Liver (tissue), 3 donors: ENCODE measurements around the gene MTIF3.
"Not testable (repeated sequence)": the region's sequence is repeated elsewhere in the genome, so short reads cannot be mapped to it uniquely, and the experiment has no call there.

Experiments used
- GABPA ChIP-seq, 2 donors: IDR thresholded peaks in 1 of 2; conservative IDR thresholded peaks in 1 of 2; 2 replicates each; pipeline ENCODE4 v1.6.1; 2016; ENCODE audit warnings: antibody characterized with exemption in 2 of 2, mild to moderate bottlenecking in 1 of 2, moderate library complexity in 1 of 2
- HNF4G ChIP-seq: IDR thresholded peaks from 2 replicates; pipeline ENCODE4 v1.6.1; 2016; ENCODE audit warnings: antibody characterized with exemption
- JUND ChIP-seq, 2 donors: IDR thresholded peaks; 2 replicates each; pipeline ENCODE4 v1.6.1; 2016; ENCODE audit warnings: antibody characterized with exemption in 2 of 2
- TAF1 ChIP-seq: conservative IDR thresholded peaks from 2 replicates; pipeline ENCODE4 v1.6.1; 2016; ENCODE audit warnings: antibody characterized with exemption, mild to moderate bottlenecking
- YY1 ChIP-seq: IDR thresholded peaks from 2 replicates; pipeline ENCODE4 v1.6.1; 2016; ENCODE audit warnings: antibody characterized with exemption, mild to moderate bottlenecking
- ZBTB33 ChIP-seq: IDR thresholded peaks from 2 replicates; pipeline ENCODE4 v1.6.1; 2016; ENCODE audit warnings: antibody characterized with exemption
- TF ChIP-seq, protein P1 (sequence below): fragments of 150-350 bp; IDR thresholded peaks from 2 replicates; pipeline ENCODE4 v1.5.1; 2017; ENCODE audit warnings: improper control_type of control experiment, low read depth, low read length; ENCODE audit not compliant: missing input control
- donor health status: healthy.
- donor health status: healthy.

DNA sequence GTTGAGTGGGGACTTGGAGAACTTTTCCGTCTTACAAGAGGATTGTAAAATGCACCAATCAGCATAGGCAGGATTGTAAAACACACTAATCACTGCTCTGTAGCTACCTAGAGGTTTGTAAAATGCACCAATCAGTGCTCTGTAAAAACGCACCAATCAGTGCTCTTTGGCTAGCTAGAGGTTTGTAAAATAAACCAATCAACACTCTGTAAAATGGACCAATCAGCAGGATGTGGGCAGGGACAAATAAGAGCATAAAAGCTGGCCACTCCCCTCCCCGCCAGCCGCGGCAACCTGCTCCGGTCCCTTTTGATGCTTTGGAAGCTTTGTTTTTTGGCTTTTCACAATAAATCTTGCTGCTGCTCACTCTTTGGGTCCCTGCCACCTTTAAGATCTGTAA is 50.0 kb downstream of the MTIF3 start:
- TF ChIP-seq, protein P1, sequence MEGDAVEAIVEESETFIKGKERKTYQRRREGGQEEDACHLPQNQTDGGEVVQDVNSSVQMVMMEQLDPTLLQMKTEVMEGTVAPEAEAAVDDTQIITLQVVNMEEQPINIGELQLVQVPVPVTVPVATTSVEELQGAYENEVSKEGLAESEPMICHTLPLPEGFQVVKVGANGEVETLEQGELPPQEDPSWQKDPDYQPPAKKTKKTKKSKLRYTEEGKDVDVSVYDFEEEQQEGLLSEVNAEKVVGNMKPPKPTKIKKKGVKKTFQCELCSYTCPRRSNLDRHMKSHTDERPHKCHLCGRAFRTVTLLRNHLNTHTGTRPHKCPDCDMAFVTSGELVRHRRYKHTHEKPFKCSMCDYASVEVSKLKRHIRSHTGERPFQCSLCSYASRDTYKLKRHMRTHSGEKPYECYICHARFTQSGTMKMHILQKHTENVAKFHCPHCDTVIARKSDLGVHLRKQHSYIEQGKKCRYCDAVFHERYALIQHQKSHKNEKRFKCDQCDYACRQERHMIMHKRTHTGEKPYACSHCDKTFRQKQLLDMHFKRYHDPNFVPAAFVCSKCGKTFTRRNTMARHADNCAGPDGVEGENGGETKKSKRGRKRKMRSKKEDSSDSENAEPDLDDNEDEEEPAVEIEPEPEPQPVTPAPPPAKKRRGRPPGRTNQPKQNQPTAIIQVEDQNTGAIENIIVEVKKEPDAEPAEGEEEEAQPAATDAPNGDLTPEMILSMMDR, result not testable (repeated sequence)
- TF ChIP-seq JUND (IDR thresholded peaks at IDR 0.05); HNF4G; TAF1; YY1; GABPA (IDR thresholded peaks at IDR 0.05 in 1 of 2, conservative IDR thresholded peaks at IDR 0.05 in 1 of 2); ZBTB33: not testable (repeated sequence)
